Skeletal muscle tissue (tissue), 4 donors: ENCODE data around the gene TRIO. TPM values are rescaled to one million over a fixed set of nuclear protein-coding genes. Genes with fewer than 3 reads are reported as not detected.

Experiments used
- H3K27ac ChIP-seq: one replicate; pipeline ENCODE4 v1.7.0; 2013; ENCODE audit warnings: mild to moderate bottlenecking, low read depth, low read length, inconsistent platforms
- H3K27me3 ChIP-seq, 3 donors: one replicate each; pipeline ENCODE4 v1.7.0; 2013; ENCODE audit warnings: low read length in 3 of 3; ENCODE audit not compliant: control insufficient read depth in 3 of 3, insufficient read depth in 3 of 3
- H3K36me3 ChIP-seq, 3 donors: one replicate each; pipeline ENCODE4 v1.7.0; 2013; ENCODE audit warnings: low read length in 3 of 3; ENCODE audit not compliant: control insufficient read depth in 3 of 3, insufficient read depth in 3 of 3
- H3K4me1 ChIP-seq, 3 donors: one replicate each; pipeline ENCODE4 v1.7.0; 2013; ENCODE audit warnings: low read length in 3 of 3, mild to moderate bottlenecking in 3 of 3; ENCODE audit not compliant: control insufficient read depth in 3 of 3, insufficient read depth in 3 of 3
- H3K4me3 ChIP-seq, 3 donors: one replicate each; pipeline ENCODE4 v1.7.0; 2013; ENCODE audit warnings: low read length in 3 of 3
- H3K9ac ChIP-seq, 3 donors: one replicate each; pipeline ENCODE4 v1.7.0; 2013; ENCODE audit warnings: low read length in 3 of 3, mild to moderate bottlenecking in 3 of 3, moderate library complexity in 2 of 3, low read depth in 1 of 3
- H3K9me3 ChIP-seq, 3 donors: one replicate each; pipeline ENCODE4 v1.7.0; 2013; ENCODE audit warnings: low read length in 3 of 3; ENCODE audit not compliant: control insufficient read depth in 3 of 3
- total RNA-seq: library from RNA; depleted of rRNA; stranded (reverse); fragments of >200 nt; gene quantifications from one replicate; pipeline ENCODE4 v1.2.3, GENCODE V29; 2014
- donor health status: Osteomylitis.

Gene TRIO
- total RNA-seq, 1 donor from 2014 or later: 200 TPM

DNA sequence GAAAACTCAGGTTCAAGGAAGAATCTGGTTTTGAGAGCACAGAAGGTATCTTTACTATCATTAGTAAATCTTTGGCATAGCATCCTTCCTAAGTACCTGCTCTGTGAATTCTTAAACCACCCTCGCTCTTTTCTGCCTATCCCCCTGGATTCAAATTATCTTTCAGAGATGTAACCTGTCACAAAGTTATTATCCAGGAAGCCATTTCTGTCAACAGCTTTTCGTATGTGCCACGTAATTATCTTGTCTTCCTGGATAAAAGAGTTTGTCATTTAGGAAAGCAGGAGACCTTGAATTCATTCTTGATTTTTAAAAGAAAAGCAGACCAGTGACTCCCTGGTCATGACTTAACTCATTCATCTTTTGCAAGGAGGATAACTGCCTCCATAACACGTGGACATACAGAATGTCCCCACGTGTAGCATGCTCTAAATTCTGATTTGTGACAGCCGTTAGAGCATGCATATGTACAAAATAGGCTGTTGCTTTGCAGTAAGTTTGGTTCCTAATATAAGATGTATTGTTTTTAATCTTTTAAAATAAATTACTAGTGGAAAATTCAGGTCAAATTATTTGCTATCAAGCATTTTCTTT lies 189.0 kb downstream of the TRIO start:
- no peak overlapping the region for H3K4me3 ChIP-seq
- H3K9ac ChIP-seq: no peak overlapping the region
- H3K36me3 ChIP-seq: peaks cover 6 to 15% (median 7%) of the 10 kb centered on the region in 3 donors
- H3K4me1 ChIP-seq: peaks cover 5 to 11% (median 10%) of the 10 kb centered on the region in 3 donors
- no peaks in the 10 kb centered on the region for H3K27me3 ChIP-seq
- H3K9me3 ChIP-seq: no peaks in the 10 kb centered on the region
- no peak overlapping the region for H3K27ac ChIP-seq

DNA sequence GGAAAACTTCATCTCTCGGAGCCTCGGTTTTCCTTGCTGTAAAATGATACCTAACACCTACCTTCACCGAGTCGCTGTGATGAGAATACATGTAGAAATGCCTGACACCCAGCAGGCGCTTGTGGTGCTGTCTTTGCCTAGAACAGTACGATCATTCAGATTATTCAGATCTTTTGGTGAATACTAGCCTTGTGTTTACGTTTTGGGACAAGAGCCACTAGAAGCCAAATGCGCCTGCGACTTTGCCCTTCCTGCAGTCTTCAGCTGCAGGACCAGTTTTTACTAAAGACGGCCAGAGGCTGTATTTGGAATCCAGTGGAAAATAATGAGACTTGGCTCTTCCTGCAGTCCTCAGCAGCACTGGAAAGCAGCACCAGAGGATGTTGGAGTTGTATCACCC lies 189.6 kb downstream of the TRIO start:
- Histone ChIP-seq H3K27ac (no peak overlapping the region), H3K9ac (no peak overlapping the region), H3K36me3 (peaks cover 9 to 17% (median 10%) of the 10 kb centered on the region in 3 donors), H3K4me1 (peaks cover 5 to 11% (median 10%) of the 10 kb centered on the region in 3 donors), H3K9me3 (no peaks in the 10 kb centered on the region), H3K4me3 (no peak overlapping the region), H3K27me3 (no peaks in the 10 kb centered on the region)

DNA sequence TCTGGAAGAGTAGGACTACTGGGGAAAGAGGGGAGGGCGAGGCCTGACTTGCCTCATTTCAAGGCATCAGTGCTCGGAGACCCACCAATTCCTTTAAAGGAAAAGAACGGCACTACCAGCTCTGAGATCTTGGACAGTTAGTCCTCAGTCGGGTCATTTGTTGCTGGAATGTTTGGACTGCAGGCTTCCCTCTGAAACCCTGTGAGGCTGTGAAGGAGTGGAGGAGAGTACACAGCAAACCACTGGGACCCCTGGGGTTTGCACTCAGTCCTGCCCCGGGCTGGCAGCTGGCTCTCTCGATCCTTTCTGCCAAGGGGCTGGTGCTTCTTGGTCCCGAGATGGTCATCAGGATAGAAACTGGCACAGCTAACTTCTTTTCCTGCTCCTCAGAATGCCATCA lies 194.5 kb downstream of the TRIO start:
- peaks cover 5 to 11% (median 10%) of the 10 kb centered on the region in 3 donors for H3K4me1 ChIP-seq
- no peak overlapping the region for H3K27ac ChIP-seq
- no peaks in the 10 kb centered on the region for H3K9me3 ChIP-seq
- H3K9ac ChIP-seq: no peak overlapping the region
- H3K27me3 ChIP-seq: no peaks in the 10 kb centered on the region
- no peak overlapping the region for H3K4me3 ChIP-seq
- H3K36me3 ChIP-seq: peaks cover 11 to 25% (median 21%) of the 10 kb centered on the region in 3 donors

DNA sequence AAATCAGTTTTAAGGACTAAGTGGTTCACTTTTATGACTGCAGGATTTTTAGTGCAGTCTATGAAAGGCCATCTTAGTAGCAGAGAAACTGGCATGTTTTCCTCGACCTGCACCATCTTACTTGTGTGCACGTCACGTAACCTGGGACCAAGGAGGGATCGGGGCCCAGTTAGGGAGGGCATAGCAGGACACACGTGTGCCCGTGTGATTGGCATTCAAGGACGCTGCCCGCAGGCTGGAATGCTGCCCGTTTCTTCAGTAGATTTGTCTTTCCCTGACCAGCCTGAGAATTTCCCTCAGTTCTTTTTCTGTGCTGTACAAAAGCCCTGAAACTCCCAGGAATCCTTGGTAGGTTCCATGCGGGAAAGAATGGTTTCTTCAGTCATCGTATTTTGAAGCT lies 196.3 kb downstream of the TRIO start:
- no peak overlapping the region for H3K4me3 ChIP-seq
- peaks cover 3 to 8% (median 6%) of the 10 kb centered on the region in 3 donors for H3K4me1 ChIP-seq
- no peaks in the 10 kb centered on the region for H3K9me3 ChIP-seq
- H3K9ac ChIP-seq: no peak overlapping the region
- H3K36me3 ChIP-seq: peaks cover 10 to 25% (median 18%) of the 10 kb centered on the region in 3 donors
- no peaks in the 10 kb centered on the region for H3K27me3 ChIP-seq
- no peak overlapping the region for H3K27ac ChIP-seq

DNA sequence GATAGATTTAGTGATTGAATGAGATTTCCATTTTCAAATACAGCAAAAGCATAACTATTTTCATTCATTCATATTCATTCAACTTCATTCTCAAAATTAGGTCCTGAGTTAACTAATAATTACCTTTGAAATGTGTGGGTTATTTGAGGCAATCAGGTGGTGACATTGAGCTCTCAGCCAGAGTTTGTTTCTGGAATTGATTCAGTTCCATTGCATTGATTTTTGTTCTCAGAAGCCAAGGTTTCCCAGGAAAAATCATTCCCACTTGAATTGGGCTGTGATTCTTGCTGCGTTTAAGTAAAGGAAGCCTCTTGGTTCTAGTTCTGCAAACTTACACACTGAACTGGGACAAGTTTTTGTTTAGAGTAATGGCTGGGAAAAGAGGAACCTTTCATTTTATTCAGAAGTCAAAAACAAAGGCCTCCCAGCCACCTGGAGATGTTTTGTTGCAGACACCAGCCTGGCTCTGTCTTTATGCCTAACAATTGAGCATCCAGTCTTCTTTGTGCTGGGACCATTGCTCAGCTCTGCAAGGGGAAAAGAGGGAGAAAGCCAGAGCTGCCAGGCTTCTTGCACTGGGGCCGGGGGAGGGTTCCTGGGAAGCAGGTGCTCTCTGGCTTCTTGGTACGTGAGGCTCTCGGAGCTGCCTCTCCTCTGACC lies 198.6 kb downstream of the TRIO start:
- Histone ChIP-seq H3K9me3 (no peaks in the 10 kb centered on the region), H3K36me3 (peaks cover 7 to 23% (median 14%) of the 10 kb centered on the region in 3 donors), H3K4me3 (no peak overlapping the region), H3K27ac (no peak overlapping the region), H3K4me1 (no peaks in the 10 kb centered on the region), H3K27me3 (no peaks in the 10 kb centered on the region), H3K9ac (no peak overlapping the region)

DNA sequence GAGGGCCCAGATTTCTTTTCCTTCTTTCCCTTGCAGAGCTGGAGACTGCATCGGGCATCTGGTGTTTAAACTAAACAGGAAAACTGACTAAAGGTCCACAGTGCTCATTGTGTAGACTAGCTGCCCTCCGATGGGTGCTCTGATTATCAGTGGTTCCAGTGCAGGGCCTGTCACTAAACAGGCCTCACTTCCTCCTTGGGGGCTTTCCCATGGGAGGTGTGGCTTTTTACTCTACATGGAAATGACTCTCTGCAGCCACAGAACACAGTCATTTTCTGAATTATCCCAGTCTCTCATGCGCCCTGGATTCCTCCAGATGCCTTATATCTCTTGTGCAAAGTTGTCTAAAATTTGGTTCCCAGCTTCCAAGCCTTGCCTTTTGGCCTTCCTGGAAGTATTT lies 199.2 kb downstream of the TRIO start:
- Histone ChIP-seq H3K9ac (no peak overlapping the region), H3K27ac (no peak overlapping the region), H3K4me3 (no peak overlapping the region), H3K9me3 (no peaks in the 10 kb centered on the region), H3K4me1 (no peaks in the 10 kb centered on the region), H3K36me3 (peaks cover 7 to 17% (median 11%) of the 10 kb centered on the region in 3 donors), H3K27me3 (no peaks in the 10 kb centered on the region)

DNA sequence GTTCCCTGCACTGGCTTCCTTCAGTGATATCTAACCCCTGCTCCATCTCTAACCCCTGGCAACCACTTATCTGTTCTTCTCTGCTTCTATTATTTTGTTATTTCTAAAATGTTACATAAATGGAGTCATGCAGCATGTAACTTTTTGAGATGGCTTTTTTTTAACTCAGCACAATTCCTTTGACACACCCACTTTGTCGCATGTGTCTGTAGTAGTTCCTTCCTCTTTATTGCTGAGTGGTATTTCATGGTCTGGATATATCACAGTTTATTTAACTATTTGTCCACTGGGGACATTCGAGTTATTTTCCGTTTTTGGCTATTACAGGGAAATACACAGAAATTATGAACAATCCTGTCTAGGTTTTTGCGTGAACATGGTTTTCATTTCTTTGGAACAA lies 200.2 kb downstream of the TRIO start:
- H3K4me3 ChIP-seq: no peak overlapping the region
- H3K9me3 ChIP-seq: no peaks in the 10 kb centered on the region
- no peak overlapping the region for H3K9ac ChIP-seq
- peaks cover 3 to 15% (median 4%) of the 10 kb centered on the region in 3 donors for H3K36me3 ChIP-seq
- no peak overlapping the region for H3K27ac ChIP-seq
- no peaks in the 10 kb centered on the region for H3K4me1 ChIP-seq
- no peaks in the 10 kb centered on the region for H3K27me3 ChIP-seq

DNA sequence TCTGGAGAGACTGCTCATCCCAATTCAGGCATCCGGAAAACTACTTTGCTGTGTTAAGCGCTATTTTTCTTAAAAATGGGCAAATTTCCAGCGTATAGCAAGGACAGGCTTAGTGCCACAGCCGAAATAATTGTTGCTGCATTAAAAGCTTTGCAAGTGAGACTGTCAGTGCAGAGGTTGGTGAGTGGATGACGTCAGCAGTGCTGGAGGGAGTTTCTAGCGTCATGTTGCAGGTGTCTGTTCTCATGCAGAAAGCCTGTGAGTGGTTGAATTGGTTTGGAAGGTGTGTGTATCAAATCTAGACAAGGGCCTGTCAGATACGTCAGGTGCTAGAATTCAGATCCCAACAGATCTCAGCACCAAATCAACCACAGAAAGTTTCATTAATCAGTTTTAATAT lies 204.4 kb downstream of the TRIO start:
- peaks cover 3 to 13% (median 5%) of the 10 kb centered on the region in 3 donors for H3K36me3 ChIP-seq
- no peak overlapping the region for H3K27ac ChIP-seq
- no peaks in the 10 kb centered on the region for H3K27me3 ChIP-seq
- no peak overlapping the region for H3K9ac ChIP-seq
- no peak overlapping the region for H3K4me3 ChIP-seq
- H3K9me3 ChIP-seq: no peaks in the 10 kb centered on the region
- H3K4me1 ChIP-seq: no peaks in the 10 kb centered on the region

DNA sequence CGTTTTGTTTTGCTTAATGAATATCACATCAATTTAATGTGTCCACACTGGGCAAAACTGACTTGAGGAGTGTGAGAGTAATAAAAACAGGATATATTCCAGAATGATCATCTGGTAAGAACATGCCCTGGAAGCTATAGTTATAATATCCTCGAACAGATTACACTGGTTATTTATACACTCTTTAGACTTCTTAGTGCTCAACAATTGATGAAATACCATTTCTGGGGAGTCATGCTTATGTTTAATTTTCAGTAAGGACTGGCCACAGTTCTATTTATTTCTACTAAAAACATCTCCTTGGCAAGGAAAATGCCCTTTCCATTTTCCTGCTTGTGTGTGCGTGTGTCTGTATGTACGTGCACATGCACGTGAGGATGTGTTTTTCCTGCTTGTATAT lies 205.0 kb downstream of the TRIO start:
- Histone ChIP-seq H3K4me1 (no peaks in the 10 kb centered on the region), H3K4me3 (no peak overlapping the region), H3K27me3 (no peaks in the 10 kb centered on the region), H3K9me3 (no peaks in the 10 kb centered on the region), H3K27ac (no peak overlapping the region), H3K36me3 (peaks cover 3 to 13% (median 5%) of the 10 kb centered on the region in 3 donors), H3K9ac (no peak overlapping the region)

DNA sequence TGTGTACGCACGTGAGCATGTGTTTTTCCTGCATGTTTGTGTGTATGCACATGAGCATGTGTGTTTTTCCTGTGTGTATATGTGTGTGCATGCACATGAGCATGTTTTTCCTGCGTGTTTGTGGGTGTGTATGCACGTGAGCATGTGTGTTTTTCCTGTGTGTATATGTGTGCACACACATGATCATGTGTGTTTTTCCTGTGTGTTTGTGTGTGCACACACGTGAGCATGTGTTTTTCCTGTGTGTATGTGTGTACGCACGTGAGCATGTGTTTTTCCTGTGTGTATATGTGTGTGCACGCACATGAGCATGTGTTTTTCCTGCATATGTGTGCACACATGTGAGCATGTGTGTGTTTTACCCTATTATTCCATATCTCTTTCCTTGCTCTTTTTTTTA lies 205.9 kb downstream of the TRIO start:
- H3K27ac ChIP-seq: no peak overlapping the region
- no peak overlapping the region for H3K4me3 ChIP-seq
- no peak overlapping the region for H3K9ac ChIP-seq
- peaks cover 3 to 16% (median 5%) of the 10 kb centered on the region in 3 donors for H3K36me3 ChIP-seq
- H3K9me3 ChIP-seq: no peaks in the 10 kb centered on the region
- no peaks in the 10 kb centered on the region for H3K27me3 ChIP-seq
- H3K4me1 ChIP-seq: no peaks in the 10 kb centered on the region
